Measurements from ENCODE around the gene GIGYF1. TPM values are rescaled to one million over a fixed set of nuclear protein-coding genes. Genes with fewer than 3 reads are reported as not detected.
A peak's percentile ranks its signal among the peaks of the same experiment; 100 is the strongest.

The GIGYF1 gene
- total RNA-seq, 2 donors from 2014 or later = 47.2 to 58.4 TPM

DNA sequence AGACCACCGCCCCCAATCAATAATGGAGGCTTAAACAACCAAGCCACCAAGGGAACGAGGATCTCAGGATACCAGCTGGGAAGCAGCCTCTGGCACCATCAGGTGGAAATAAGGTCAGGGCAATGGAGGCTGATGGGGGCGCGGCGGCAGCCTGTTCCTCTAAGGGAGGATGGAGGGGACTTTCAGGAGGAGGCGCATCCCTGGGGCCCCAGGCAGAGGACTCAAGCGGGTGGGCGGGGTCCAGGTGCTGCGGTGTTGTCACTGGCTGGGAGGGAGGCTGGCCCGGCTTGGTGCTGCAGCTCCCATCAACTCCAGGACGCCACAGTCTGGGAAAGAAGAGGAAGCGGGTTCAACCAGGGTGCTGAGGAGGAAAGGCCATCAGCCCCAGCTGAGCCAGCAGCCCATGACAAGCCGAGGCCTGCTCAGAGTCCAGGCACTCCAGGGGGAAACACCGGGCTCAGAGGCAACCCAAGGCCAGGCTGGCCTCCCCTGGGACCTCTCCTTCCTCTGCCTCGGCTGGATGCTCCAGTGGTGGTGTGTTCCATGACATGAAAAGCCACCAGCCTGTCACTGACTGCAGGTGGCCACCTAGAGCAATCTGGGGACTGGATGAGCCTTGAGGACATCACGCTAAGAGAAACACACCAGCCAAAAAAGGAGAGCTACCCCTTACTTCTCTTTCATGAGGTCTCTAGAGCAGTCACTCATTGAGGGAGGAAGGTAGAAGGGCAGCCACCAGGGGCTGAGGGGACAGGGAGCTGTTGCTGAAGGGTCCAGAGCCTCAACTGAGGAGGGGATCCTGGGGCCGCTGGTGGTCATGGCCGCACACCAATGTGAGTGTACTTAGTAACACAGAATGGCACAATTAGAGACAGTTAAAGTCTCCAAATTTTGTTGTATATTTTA is 4.6 kb downstream of the GIGYF1 start:
- Mint-ChIP-seq H3K9me3 (no peaks in the 10 kb centered on the region), H3K27ac (peak overlapping the region; percentile 64 to 84), H3K36me3 (peaks cover 10 to 14% of the 10 kb centered on the region in 2 donors)
- DNase-seq (ENCODE audit: low spot score in 2 of 2) = no peak
- no peak for ATAC-seq

GRCh38 chr7:100688326-100688860 is 5.7 kb downstream of the GIGYF1 start:
- no peak for ATAC-seq
- H3K27ac Mint-ChIP-seq = peak overlapping the region; percentile 64 to 68
- no peak for DNase-seq (ENCODE audit: low spot score in 2 of 2)
- H3K36me3 Mint-ChIP-seq = peaks cover 9 to 12% of the 10 kb centered on the region in 2 donors
- H3K9me3 Mint-ChIP-seq = no peaks in the 10 kb centered on the region

DNA sequence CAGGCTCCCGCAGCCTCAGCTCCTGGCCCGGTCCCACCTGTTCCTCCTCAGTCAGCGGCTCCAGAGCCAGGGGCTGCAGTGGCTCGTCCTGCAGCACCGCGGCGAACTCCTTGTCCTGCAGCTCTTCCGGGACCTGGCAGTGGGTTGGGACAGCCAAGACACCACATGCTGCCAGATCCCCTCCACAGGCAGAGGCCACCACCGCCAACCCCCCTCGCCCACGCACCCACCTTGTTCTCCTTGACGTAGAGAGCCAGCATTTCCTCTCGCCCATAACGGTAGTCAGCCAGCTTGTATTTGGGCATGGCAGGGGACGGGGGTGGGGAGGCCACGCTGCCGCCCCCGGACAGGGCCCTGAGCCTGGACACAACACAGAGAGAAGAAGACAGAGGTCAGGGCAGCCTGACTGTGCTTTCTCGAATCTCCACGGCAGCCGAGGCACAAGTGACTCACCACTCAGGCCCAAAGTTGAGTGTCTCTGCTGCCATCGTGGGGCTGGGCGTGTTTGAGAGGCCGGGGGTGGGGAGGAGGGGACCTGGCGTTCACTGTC is 6.2 kb downstream of the GIGYF1 start:
- no peak for DNase-seq (ENCODE audit: low spot score in 2 of 2)
- peak overlapping the region; percentile 64 to 68 for H3K27ac Mint-ChIP-seq
- H3K36me3 Mint-ChIP-seq = peaks cover 3 to 6% of the 10 kb centered on the region in 2 donors
- ATAC-seq = no peak
- H3K9me3 Mint-ChIP-seq = no peaks in the 10 kb centered on the region

DNA sequence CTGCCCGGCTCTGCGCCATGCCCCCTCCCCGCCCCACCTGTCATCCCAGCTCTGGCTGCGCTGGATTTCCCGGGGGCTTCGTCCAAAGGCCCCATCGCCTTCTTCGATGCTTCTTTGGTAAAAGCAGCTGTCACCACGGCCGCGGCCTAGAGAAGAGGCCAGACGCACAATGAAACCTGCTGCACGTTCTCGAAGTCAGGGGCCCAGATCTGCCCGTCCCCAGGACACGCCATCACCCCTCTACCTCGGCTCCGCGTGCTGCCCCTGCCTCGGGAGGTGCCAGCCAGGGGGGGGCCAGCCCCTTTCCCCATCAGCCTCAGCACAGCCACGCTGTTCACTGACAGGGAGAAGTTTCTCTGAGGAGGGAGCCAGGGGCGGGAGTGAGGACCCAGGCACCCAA is 6.8 kb downstream of the GIGYF1 start:
- peaks cover 0 to under 1% of the 10 kb centered on the region in 2 donors for H3K36me3 Mint-ChIP-seq

DNA sequence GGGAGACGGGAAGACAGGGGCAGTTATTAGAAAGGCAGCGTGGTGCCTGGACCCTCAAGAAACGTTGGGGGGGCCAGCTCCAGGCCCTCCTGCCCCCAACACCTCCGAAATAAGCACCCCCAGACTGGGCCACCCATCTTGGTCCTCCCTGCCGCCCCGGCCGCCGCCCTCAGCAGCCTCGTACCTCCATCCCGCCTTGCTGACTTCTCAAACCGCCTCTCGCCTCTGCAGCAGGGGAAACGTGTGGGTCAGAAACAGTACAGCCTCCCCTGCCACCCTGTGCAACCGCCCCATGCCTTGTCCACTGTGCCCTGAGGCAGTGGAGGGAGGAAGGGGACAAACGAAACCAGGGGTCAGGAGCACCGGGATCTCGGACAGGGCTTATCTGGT is 7.2 kb downstream of the GIGYF1 start:
- Mint-ChIP-seq H3K36me3 (peaks cover 0 to 2% of the 10 kb centered on the region in 2 donors), H3K27ac (no peak overlapping the region), H3K9me3 (no peaks in the 10 kb centered on the region)
- ATAC-seq (no peak), DNase-seq (ENCODE audit: low spot score in 2 of 2) (no peak)

More for the DNA sequence above, 6.8 kb downstream of the GIGYF1 start:
- Mint-ChIP-seq H3K9me3 (no peaks in the 10 kb centered on the region), H3K27ac (no peak overlapping the region)
- DNase-seq (ENCODE audit: low spot score in 2 of 2) (no peak), ATAC-seq (no peak)

- H3K36me3 Mint-ChIP-seq = peaks cover 0 to 5% of the 10 kb centered on the region in 2 donors
- DNase-seq (ENCODE audit: low spot score in 2 of 2) (no peak), ATAC-seq (no peak)
- peak overlapping the region in 1 of 2 donors; percentile 41 for H3K27ac Mint-ChIP-seq
- no peaks in the 10 kb centered on the region for H3K9me3 Mint-ChIP-seq
These were observed 7.7 kb downstream of the GIGYF1 start for GRCh38 chr7:100686201-100686821.

- no peak for DNase-seq (ENCODE audit: low spot score in 2 of 2)
- peaks cover 0 to 5% of the 10 kb centered on the region in 2 donors for H3K36me3 Mint-ChIP-seq
- no peak for ATAC-seq
- H3K27ac Mint-ChIP-seq = peak overlapping the region in 1 of 2 donors; percentile 41
- H3K9me3 Mint-ChIP-seq = no peaks in the 10 kb centered on the region
These were observed 8.4 kb downstream of the GIGYF1 start for GRCh38 chr7:100685631-100686145.

DNA sequence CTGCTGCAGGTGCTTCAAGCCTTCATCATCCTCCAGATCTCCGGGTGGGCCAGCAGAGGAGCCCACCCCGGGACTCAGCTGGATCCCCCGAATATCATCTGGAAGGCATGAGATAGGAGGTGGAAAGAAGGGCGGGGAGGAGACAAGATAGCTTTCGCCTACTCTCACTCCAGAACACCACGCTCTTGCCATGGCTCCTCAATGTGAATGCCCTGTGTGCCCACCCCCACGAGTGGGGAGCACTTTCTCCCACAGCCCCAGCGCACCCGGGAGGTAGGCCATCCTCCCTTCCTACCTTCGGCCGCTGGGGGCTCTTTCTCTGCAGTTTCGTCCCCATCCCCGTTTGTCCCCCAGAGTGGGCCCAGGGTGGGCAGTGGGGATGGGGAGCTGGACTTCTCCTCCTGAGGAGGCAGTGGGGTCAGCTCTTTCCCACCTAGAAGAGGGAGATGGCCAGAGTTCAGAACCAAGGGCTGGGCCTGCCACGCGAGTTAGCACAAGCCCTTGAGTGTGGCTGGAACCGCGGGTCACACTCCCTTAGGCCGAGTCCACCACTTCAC is 8.9 kb downstream of the GIGYF1 start:
- DNase-seq (ENCODE audit: low spot score in 2 of 2) = no peak
- ATAC-seq = no peak
- H3K36me3 Mint-ChIP-seq = peaks cover 0 to 5% of the 10 kb centered on the region in 2 donors
- H3K27ac Mint-ChIP-seq = peak overlapping the region in 1 of 2 donors; percentile 41
- no peaks in the 10 kb centered on the region for H3K9me3 Mint-ChIP-seq

DNA sequence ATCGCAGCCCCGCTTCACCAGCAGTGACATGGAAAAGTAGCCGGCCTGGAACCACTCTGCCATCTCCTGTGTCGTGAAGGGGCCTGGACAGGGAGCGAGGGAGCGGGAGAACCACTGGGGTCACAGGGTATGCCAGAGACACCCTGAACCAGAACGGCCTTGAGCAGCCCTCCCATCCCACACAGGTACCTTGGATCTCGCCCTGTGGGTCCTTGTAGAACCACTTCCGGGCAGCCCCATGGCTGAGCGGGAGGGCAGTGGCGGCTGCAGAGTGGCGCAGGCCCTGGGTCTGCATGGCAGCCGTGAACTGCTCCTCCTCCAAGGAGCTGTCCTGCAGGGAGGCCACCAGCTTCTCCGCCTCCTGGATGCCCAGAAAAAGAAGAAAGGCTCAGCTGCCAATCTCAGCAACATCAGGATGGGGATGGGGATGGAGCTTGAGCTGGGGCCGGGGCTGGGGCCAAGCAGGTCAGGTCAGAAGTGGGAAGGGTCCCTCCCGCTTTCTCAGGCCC is 9.5 kb downstream of the GIGYF1 start:
- Mint-ChIP-seq H3K27ac (no peak overlapping the region), H3K36me3 (peaks cover 0 to 5% of the 10 kb centered on the region in 2 donors), H3K9me3 (no peaks in the 10 kb centered on the region)
- ATAC-seq (no peak), DNase-seq (ENCODE audit: low spot score in 2 of 2) (no peak)

GRCh38 chr7:100683659-100684533 is 10.2 kb downstream of the GIGYF1 start:
- DNase-seq (ENCODE audit: low spot score in 2 of 2) = no peak
- Mint-ChIP-seq H3K36me3 (peaks cover 0 to 5% of the 10 kb centered on the region in 2 donors), H3K9me3 (no peaks in the 10 kb centered on the region), H3K27ac (no peak overlapping the region)
- ATAC-seq = no peak

- H3K36me3 Mint-ChIP-seq = peaks cover 0 to 5% of the 10 kb centered on the region in 2 donors
- no peak for DNase-seq (ENCODE audit: low spot score in 2 of 2)
- peak overlapping the region in 1 of 2 donors; percentile 45 for H3K27ac Mint-ChIP-seq
- no peaks in the 10 kb centered on the region for H3K9me3 Mint-ChIP-seq
- ATAC-seq = peak in 1 of 2 donors; percentile 2
These were observed 10.9 kb downstream of the GIGYF1 start for GRCh38 chr7:100682991-100683658.

- DNase-seq (ENCODE audit: low spot score in 2 of 2) = no peak
- H3K9me3 Mint-ChIP-seq = no peaks in the 10 kb centered on the region
- H3K27ac Mint-ChIP-seq = peak overlapping the region in 1 of 2 donors; percentile 41
- ATAC-seq = peak in 1 of 2 donors; percentile 12
- peaks cover 0 to 5% of the 10 kb centered on the region in 2 donors for H3K36me3 Mint-ChIP-seq
These were observed 11.8 kb downstream of the GIGYF1 start for GRCh38 chr7:100682228-100682741.

DNA sequence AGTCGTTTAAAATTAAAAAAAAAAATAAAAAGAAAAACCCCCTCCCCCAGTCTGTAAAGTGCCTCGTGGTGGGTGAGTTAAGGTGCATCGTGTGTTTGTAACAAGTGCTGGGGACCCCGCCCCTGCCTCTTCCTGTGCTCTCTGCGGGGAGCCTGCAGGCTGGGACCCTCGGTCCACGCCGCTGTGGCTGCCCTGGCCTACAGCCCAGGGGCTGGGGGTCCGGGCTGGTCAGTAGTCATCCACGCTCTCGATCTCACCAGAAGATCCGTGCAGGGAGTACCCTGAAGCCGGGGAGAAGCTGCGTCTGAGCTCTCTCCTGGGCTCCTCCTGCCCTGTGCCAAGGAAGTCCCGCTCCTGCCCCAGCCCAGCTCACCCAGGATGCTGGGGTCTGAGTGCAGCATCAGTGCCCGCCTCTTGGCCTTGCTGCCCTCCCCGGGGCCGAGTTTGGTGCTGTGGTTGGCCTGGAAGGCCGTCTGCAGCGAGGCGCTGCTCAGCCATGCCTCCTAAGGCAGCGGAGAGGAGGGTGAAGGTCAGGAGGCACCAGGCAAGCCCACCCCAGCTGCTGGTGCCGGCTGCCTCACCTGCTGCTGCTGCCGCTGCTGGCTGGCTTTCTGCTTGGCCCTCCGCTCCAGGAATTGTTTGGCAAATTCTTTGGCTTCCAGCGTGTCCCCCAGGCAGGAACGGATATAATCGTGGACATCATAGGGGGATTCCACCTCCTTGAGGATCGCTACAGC is 12.4 kb downstream of the GIGYF1 start:
- ATAC-seq (no peak), DNase-seq (ENCODE audit: low spot score in 2 of 2) (no peak)
- Mint-ChIP-seq H3K9me3 (no peaks in the 10 kb centered on the region), H3K36me3 (peaks cover 3 to 8% of the 10 kb centered on the region in 2 donors), H3K27ac (peak overlapping the region; percentile 41 to 86)

DNA sequence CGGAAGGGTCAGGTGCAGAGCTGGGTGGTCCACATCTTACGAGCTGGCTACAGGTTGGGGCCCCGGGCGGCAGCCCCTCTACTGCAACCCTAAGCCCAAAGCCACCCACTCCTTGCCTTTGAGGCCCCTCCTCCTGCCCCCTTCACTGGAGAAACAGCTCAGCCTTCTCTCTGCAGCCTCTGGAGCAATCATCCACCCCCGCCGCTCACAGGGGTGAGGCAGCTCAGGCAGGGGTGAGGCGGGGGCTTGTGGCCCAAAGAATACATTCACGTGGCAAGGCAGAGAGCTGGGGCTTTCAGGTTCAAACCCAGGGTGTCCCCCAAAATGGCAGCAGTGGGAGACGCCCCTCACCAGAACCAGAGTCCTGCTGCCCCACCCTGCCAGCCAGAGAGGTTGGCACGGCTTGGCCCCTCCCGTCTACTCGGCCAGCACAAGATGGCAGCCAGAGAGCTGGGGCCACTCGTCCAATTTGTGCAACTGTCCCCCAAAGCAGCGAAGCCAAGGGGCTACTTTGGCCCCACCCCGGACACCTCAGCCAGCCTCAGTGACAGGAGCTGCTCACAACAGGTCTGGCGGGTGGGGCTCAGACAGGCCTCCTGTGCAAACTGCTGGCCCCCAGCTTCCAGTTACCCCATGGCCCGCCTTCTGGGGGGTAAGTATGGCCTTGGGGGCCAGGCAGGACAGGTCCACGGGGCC is 13.3 kb downstream of the GIGYF1 start:
- Mint-ChIP-seq H3K36me3 (peaks cover 7 to 12% of the 10 kb centered on the region in 2 donors), H3K27ac (peak overlapping the region; percentile 71 to 86), H3K9me3 (no peaks in the 10 kb centered on the region)
- DNase-seq (ENCODE audit: low spot score in 2 of 2) (no peak), ATAC-seq (no peak)
